Hematopoietic multipotent progenitor cell treated with erythropoietin and hydrocortisone succinate and interleukin-3 and kit ligand, for 6 days (in vitro differentiated cells): ENCODE results near the gene ADAR.
A peak's percentile ranks its signal among the peaks of the same experiment; 100 is the strongest.
"Not testable (repeated sequence)": the region's sequence is repeated elsewhere in the genome, so short reads cannot be mapped to it uniquely, and the experiment has no call there.

Source experiments
- DNase-seq: peaks from one replicate; pipeline ENCODE4 v3.0.0-alpha.2; 2015

Gene ADAR, protein sequence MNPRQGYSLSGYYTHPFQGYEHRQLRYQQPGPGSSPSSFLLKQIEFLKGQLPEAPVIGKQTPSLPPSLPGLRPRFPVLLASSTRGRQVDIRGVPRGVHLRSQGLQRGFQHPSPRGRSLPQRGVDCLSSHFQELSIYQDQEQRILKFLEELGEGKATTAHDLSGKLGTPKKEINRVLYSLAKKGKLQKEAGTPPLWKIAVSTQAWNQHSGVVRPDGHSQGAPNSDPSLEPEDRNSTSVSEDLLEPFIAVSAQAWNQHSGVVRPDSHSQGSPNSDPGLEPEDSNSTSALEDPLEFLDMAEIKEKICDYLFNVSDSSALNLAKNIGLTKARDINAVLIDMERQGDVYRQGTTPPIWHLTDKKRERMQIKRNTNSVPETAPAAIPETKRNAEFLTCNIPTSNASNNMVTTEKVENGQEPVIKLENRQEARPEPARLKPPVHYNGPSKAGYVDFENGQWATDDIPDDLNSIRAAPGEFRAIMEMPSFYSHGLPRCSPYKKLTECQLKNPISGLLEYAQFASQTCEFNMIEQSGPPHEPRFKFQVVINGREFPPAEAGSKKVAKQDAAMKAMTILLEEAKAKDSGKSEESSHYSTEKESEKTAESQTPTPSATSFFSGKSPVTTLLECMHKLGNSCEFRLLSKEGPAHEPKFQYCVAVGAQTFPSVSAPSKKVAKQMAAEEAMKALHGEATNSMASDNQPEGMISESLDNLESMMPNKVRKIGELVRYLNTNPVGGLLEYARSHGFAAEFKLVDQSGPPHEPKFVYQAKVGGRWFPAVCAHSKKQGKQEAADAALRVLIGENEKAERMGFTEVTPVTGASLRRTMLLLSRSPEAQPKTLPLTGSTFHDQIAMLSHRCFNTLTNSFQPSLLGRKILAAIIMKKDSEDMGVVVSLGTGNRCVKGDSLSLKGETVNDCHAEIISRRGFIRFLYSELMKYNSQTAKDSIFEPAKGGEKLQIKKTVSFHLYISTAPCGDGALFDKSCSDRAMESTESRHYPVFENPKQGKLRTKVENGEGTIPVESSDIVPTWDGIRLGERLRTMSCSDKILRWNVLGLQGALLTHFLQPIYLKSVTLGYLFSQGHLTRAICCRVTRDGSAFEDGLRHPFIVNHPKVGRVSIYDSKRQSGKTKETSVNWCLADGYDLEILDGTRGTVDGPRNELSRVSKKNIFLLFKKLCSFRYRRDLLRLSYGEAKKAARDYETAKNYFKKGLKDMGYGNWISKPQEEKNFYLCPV

GRCh38 chr1:154607609-154608396 is at the start of gene ADAR:
Gene ADAR (minus strand): TSS chr1:154608186. CDS start chr1:154608006, 180 bp downstream.
- peak; percentile 97 for DNase-seq

- peak; percentile 51 for DNase-seq
Measured at GRCh38 chr1:154657556-154657955, 49.6 kb upstream of the ADAR start.

- peak; percentile 15 for DNase-seq
Measured at GRCh38 chr1:154652893-154653292, 44.9 kb upstream of the ADAR start.

- not testable (repeated sequence) for DNase-seq
Measured at GRCh38 chr1:154644724-154645123, 36.7 kb upstream of the ADAR start.

GRCh38 chr1:154641534-154641933 is 33.5 kb upstream of the ADAR start:
- no peak for DNase-seq

- no peak for DNase-seq
Measured at GRCh38 chr1:154639876-154640275, 31.9 kb upstream of the ADAR start.

GRCh38 chr1:154635171-154635570 is 27.2 kb upstream of the ADAR start:
- no peak for DNase-seq

DNA sequence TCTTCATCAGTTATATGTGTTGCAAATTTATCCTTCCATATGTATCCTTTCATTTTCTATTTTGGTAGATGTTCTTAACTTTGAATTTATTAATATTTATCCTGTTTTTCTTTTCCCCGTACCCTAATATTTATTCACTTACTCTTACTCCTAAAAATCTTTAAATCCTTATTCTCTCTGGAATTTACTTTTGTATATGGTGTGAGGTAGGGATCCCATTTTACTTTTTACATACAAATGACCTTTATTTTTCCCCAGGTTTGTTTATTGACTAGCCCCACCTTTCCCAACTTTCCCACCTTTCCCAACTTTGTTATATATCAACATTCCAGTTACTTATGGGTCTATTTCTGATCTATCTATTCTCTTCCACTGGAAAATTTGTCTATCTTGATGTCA is 21.7 kb upstream of the ADAR start:
- no peak for DNase-seq

DNA sequence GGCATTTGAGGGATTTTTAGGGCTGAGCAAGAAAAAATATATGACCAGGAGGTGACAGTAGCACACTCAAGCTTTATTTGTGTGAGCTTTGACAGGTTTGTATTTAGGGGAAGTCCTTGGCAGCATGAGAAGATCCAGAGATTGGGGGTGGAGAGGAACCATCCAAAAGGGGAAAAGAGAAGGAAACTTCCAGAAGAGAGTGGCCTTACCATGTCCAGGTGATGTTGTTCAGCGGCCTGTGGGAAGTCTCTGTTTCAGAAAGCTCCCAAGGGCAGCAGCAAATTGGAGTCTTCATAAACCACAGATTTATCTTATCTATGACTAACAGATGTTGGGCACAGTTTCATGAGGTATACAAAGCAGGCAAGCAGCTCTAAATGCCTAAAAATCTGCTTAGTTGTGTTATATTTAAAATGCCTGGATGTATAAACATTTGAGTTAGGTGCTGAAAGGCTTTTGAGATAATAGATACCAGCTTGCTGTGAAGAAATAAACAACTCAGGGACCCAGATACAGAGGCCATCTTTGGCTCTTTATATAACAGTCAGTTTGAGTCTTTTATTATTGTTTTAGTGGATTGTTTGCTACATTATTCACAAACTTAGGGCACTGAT is 21.2 kb upstream of the ADAR start:
- DNase-seq, result peak; percentile 93

DNA sequence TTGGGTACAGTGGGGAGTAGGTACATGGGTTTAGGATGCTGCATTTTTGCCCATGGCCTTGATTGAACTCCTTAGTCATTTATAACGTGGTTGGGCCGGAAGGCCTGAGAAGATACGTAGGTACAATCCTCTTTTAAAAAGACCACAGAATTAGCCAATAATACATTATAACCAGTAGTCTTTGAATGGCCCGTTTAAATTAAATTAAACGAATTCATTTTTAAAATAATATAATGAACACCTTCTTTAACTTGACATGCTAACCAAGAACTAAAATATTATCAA is 20.1 kb upstream of the ADAR start:
- DNase-seq, result no peak

DNA sequence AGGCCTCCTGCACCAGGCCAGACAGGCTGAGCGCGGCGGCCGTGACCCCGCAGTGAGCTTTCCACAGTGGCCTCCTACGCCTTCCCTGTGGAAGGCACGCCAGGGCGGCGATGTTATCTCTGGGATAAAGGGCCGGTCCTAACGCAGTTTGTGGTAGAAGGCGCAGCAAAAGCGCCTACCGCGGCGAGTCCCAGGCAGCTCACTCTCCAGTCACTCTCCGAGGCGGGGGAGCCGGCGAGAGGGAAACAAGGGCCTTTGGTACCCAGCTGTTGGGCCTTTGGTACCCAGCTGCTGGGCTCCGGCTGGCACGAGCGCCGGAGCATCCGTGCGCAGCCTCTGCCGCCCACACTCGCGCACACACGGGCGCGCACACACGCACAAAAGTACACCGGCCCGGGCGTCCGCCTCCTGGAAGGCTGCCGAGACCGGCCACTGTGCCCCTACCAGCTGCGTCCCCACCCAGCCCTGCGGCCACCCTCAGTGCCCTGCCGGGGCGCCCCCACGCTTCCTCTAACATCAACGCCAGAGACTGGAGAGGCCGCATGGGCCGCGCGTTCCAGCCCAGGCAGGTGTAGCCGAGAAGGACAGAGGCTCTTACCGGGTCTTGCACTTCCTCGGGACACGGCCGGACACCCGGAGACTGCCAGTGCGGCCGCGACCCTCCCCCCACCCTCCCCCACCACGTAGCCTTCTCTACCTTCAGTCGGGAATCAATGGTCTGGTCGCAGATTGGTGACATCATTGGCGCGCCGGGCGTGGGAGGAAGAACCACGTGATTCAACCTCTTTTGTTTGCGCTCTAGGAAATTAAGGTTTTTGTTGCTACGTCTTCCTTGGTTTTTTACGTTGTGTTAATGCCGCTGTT is 19.5 kb upstream of the ADAR start:
- peak; percentile 93 for DNase-seq

GRCh38 chr1:154626456-154627256 is 18.7 kb upstream of the ADAR start:
- DNase-seq, result peak; percentile 45

- DNase-seq, result no peak
Measured at GRCh38 chr1:154624746-154625643, 17.0 kb upstream of the ADAR start.

DNA sequence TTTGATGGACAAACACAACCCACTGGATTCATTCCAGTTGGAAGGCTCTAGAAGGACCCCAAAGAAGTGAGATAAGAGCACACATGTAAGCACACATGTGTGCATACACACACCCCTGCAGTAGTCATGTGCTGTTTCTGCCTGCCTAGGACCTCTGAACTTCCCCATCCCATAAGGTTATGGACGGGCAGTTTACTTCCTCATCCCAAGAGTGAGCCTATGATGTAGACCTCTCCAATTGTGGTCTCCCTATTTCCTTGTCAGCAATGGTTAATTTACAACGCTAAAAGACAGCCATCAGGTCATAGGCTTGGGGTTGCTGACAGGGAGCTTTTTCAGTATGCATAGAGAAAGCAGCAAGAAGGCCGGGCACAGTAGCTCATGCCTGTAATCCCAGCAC is 15.4 kb upstream of the ADAR start:
- DNase-seq, result peak; percentile 15

DNA sequence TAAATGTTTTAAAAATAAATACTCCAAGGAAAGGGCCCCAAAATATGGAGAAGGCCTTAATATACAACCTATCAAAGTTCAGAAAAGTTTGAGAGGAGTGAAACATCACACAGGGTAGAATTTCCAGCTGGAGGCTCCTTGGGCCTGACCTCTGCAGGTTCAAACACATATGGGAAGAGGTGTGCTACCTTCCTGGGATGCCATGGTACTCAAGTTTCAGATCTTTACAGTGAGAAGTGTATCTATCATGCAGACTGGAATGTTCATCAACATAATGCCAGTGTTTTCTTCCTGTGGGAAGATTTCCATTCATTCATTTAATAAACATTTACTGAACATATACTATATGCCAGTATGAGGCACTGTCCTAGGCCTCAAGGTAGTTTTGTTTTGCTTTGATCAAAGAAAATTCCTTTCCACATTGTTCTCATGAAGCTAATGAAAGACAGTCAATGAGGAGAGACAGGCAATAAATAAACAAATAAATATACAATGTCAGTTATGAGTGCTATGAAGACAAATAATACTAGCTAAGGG is 14.6 kb upstream of the ADAR start:
- no peak for DNase-seq

- peak; percentile 37 for DNase-seq
Measured at GRCh38 chr1:154621875-154622274, 13.9 kb upstream of the ADAR start.

GRCh38 chr1:154620751-154621150 is 12.8 kb upstream of the ADAR start:
- no peak for DNase-seq

DNA sequence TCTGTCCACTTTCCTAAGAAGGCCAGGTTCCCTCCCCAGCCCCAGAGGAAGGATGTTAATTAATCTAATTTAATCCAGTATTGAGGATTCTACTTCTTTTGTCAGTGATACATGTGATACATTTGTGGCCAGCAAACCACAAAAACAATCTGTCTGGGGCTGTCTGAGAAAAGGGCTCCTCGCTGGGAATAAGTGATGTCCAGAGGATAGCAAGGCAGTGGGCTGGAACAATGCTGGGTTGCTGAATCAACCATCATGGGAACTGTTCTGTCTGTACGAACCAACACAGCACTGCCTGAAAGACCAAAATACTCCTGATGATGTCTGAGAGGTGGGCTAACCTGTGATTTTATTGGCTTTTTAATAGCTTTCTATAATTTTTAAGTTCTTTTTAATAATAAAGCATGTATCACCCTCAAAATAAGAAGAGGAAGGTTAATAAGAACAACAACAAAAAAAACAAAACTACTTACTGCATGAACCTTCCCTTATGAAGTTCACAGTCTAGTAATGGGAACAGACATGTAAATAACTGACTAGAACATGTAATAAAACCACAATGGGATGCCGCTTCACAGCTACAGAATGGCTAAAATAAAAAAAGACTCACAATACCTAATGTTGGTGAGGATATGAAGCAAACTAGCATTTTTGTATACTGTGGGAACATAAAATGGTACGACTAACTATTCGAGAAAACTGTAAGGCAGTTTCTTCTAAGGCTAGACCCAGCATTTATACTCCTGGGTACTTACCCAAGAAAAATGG is 11.4 kb upstream of the ADAR start:
- DNase-seq, result no peak
